ENCODE data around the gene ADAMTS7. TPM values are rescaled to one million over a fixed set of nuclear protein-coding genes. Genes with fewer than 3 reads are reported as not detected.

The ADAMTS7 gene
- total RNA-seq, 1 donor: 34.0 TPM

DNA sequence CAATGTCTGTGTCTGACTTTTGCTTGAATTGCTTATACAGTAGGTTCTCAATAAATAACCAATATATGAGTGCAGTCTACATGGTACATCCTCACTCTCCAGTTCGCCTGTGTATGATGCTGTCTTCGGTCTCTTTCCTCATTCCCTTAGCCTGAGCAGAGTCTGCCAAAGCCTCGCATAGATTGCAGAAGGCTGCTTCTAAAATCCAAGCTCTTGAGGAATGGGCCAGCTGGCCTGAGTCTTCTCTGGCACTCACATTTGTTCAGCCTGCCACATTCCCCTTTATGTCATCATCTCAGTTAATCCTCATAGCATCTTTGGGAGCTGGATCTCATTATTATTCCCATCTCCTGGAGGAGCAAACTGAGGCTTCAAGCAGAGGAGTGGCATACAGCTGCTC lies 27.2 kb upstream of the ADAMTS7 start:
- Histone ChIP-seq H3K4me1 (ENCODE audit: insufficient read depth, low read length) (peaks cover 12% of the 10 kb centered on the region), H3K27ac (ENCODE audit: low read depth, low read length) (no peak overlapping the region), H3K4me2 (ENCODE audit: insufficient read depth, low read length) (no peak overlapping the region), H4K20me1 (ENCODE audit: insufficient read depth, low read length) (no peaks in the 10 kb centered on the region), H3K79me2 (ENCODE audit: insufficient read depth, low read length) (no peaks in the 10 kb centered on the region), H3K36me3 (ENCODE audit: insufficient read depth, low read length) (no peaks in the 10 kb centered on the region), H3K9me3 (ENCODE audit: low read depth, low read length) (no peaks in the 10 kb centered on the region), H2AFZ (ENCODE audit: low read length) (no peak overlapping the region), H3K4me3 (ENCODE audit: insufficient read depth, low read length) (no peak overlapping the region), H3K27me3 (ENCODE audit: insufficient read depth, low read length) (no peaks in the 10 kb centered on the region)
- no peak for DNase-seq (ENCODE audit: insufficient read length, low spot score, missing footprints)
- TF ChIP-seq, protein P1, sequence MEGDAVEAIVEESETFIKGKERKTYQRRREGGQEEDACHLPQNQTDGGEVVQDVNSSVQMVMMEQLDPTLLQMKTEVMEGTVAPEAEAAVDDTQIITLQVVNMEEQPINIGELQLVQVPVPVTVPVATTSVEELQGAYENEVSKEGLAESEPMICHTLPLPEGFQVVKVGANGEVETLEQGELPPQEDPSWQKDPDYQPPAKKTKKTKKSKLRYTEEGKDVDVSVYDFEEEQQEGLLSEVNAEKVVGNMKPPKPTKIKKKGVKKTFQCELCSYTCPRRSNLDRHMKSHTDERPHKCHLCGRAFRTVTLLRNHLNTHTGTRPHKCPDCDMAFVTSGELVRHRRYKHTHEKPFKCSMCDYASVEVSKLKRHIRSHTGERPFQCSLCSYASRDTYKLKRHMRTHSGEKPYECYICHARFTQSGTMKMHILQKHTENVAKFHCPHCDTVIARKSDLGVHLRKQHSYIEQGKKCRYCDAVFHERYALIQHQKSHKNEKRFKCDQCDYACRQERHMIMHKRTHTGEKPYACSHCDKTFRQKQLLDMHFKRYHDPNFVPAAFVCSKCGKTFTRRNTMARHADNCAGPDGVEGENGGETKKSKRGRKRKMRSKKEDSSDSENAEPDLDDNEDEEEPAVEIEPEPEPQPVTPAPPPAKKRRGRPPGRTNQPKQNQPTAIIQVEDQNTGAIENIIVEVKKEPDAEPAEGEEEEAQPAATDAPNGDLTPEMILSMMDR (IDR thresholded peaks at IDR 0.05; ENCODE audit: extremely low read depth, low read depth, low read length): no peak

DNA sequence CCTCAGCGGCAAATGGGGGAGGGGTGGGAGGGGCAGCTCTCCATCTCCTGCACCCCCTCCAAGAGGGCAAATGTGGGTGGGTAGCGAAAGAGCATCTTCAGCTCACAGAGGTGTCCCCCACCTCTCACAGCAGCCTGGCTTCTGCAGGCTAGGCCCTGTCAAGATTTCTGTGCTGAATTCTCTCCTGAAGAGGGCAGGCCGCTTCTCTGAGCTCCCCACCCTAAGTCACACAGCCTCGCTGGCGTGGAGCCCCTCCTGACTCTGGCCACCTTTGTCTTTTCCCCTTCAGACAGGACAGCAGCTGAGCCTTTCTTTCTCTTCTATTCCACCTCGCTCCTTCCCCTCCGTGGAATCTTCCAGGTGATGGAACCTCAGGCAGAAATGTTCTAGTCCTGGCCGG lies 26.3 kb upstream of the ADAMTS7 start:
- Histone ChIP-seq H3K4me1 (ENCODE audit: insufficient read depth, low read length) (peaks cover 12% of the 10 kb centered on the region), H3K9me3 (ENCODE audit: low read depth, low read length) (no peaks in the 10 kb centered on the region), H2AFZ (ENCODE audit: low read length) (no peak overlapping the region), H3K79me2 (ENCODE audit: insufficient read depth, low read length) (no peaks in the 10 kb centered on the region), H3K36me3 (ENCODE audit: insufficient read depth, low read length) (no peaks in the 10 kb centered on the region), H3K4me2 (ENCODE audit: insufficient read depth, low read length) (no peak overlapping the region), H4K20me1 (ENCODE audit: insufficient read depth, low read length) (no peaks in the 10 kb centered on the region), H3K27me3 (ENCODE audit: insufficient read depth, low read length) (peaks cover 7% of the 10 kb centered on the region), H3K27ac (ENCODE audit: low read depth, low read length) (no peak overlapping the region), H3K4me3 (ENCODE audit: insufficient read depth, low read length) (no peak overlapping the region)
- no peak for DNase-seq (ENCODE audit: insufficient read length, low spot score, missing footprints)
- TF ChIP-seq, protein P1 (IDR thresholded peaks at IDR 0.05; ENCODE audit: extremely low read depth, low read depth, low read length): no peak

DNA sequence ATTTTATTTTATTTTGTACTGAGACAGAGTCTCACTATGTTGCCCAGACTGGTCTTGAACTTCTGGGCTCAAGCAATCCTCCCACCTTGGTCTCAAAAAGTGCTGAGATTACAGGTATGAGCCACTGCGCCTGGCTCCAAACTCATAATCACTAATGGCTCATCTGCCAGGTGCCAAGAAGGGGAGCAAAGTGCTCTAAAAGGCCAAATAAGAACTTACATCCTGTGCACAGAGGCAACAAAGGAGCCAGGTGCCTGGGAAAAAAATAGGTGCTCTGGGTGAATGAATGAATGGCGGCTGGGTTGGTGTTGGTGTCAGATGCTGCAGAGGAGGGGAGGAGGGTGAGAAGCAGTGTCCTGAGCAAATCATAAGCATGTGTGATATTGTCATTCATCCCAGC lies 25.9 kb upstream of the ADAMTS7 start:
- TF ChIP-seq, protein P1 (IDR thresholded peaks at IDR 0.05; ENCODE audit: extremely low read depth, low read depth, low read length): no peak

DNA sequence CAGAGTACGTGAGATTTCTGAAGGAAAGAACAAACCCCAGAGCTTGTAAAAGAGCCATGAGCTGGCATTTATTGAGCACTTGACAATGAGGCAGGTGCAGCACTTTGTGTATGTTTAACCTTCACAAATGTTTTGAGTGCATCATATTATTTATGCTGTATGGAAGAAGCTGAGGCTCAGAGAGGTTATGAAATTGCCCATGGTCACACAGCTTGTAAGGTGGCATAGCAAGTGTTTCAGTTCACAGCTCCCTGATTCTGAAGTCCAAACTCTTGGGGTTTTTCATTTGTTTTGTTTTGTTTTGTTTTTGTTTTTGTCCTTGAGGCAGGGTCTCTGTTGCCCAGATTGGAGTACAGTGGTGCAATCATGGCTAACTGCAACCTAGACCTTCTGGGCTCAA lies 25.1 kb upstream of the ADAMTS7 start:
- no peak overlapping the region for H3K27ac ChIP-seq (ENCODE audit: low read depth, low read length)
- H3K4me2 ChIP-seq (ENCODE audit: insufficient read depth, low read length): no peak overlapping the region
- no peaks in the 10 kb centered on the region for H4K20me1 ChIP-seq (ENCODE audit: insufficient read depth, low read length)
- TF ChIP-seq, protein P1 (IDR thresholded peaks at IDR 0.05; ENCODE audit: extremely low read depth, low read depth, low read length): no peak
- DNase-seq (ENCODE audit: insufficient read length, low spot score, missing footprints): no peak
- H3K4me1 ChIP-seq (ENCODE audit: insufficient read depth, low read length): peaks cover 10% of the 10 kb centered on the region
- peaks cover 7% of the 10 kb centered on the region for H3K27me3 ChIP-seq (ENCODE audit: insufficient read depth, low read length)
- no peak overlapping the region for H3K4me3 ChIP-seq (ENCODE audit: insufficient read depth, low read length)
- no peak overlapping the region for H2AFZ ChIP-seq (ENCODE audit: low read length)
- no peaks in the 10 kb centered on the region for H3K9me3 ChIP-seq (ENCODE audit: low read depth, low read length)
- H3K36me3 ChIP-seq (ENCODE audit: insufficient read depth, low read length): no peaks in the 10 kb centered on the region
- H3K79me2 ChIP-seq (ENCODE audit: insufficient read depth, low read length): no peaks in the 10 kb centered on the region

More for the DNA sequence above, 25.9 kb upstream of the ADAMTS7 start:
- no peak overlapping the region for H2AFZ ChIP-seq (ENCODE audit: low read length)
- H3K4me2 ChIP-seq (ENCODE audit: insufficient read depth, low read length): no peak overlapping the region
- no peak overlapping the region for H3K4me3 ChIP-seq (ENCODE audit: insufficient read depth, low read length)
- H3K9me3 ChIP-seq (ENCODE audit: low read depth, low read length): no peaks in the 10 kb centered on the region
- no peaks in the 10 kb centered on the region for H4K20me1 ChIP-seq (ENCODE audit: insufficient read depth, low read length)
- peaks cover 7% of the 10 kb centered on the region for H3K27me3 ChIP-seq (ENCODE audit: insufficient read depth, low read length)
- no peak overlapping the region for H3K27ac ChIP-seq (ENCODE audit: low read depth, low read length)
- no peaks in the 10 kb centered on the region for H3K79me2 ChIP-seq (ENCODE audit: insufficient read depth, low read length)
- no peak for DNase-seq (ENCODE audit: insufficient read length, low spot score, missing footprints)
- H3K36me3 ChIP-seq (ENCODE audit: insufficient read depth, low read length): no peaks in the 10 kb centered on the region
- H3K4me1 ChIP-seq (ENCODE audit: insufficient read depth, low read length): peaks cover 12% of the 10 kb centered on the region

Data from osteoblast (primary cell).